Ovary (tissue), 9 donors: Measurements from ENCODE around the gene LCA5L. TPM values are rescaled to one million over a fixed set of nuclear protein-coding genes. Genes with fewer than 3 reads are reported as not detected.

Source experiments
- DNase-seq, 5 donors: peaks; one replicate each; pipeline ENCODE4 v3.0.0-alpha.2; 2019 to 2020
- H3K27ac ChIP-seq, 2 donors: fragments of 200-600 bp; one replicate each; pipeline versions ENCODE4 v1.5.1 to v1.8.0; 2019 to 2022
- H3K27me3 ChIP-seq: fragments of 200-600 bp; one replicate; pipeline ENCODE4 v1.8.0; 2022
- H3K36me3 ChIP-seq: fragments of 200-600 bp; sonication (generic); one replicate; pipeline ENCODE4 v1.5.1; 2019
- H3K4me1 ChIP-seq: one replicate; pipeline ENCODE4 v1.8.1; 2013; ENCODE audit warnings: mild to moderate bottlenecking, moderate library complexity; ENCODE audit not compliant: insufficient read depth
- H3K4me3 ChIP-seq: fragments of 200-600 bp; sonication (generic); one replicate; pipeline ENCODE4 v1.5.1; 2017
- H3K9me3 ChIP-seq, 2 donors: fragments of 200-600 bp in 1 of 2; sonication (generic) in 1 of 2; one replicate each; pipeline versions ENCODE4 v1.5.1 to v1.8.1; 2013 to 2019; ENCODE audit warnings: mild to moderate bottlenecking in 1 of 2, moderate library complexity in 1 of 2
- EP300 ChIP-seq: sonication (generic); formaldehyde crosslinking; IDR thresholded peaks from one replicate; pipeline ENCODE4 v1.6.1; 2017; ENCODE audit warnings: antibody characterized with exemption
- POLR2A ChIP-seq: fragments of 450-650 bp; IDR thresholded peaks from one replicate; pipeline ENCODE4 v1.6.1; 2017; ENCODE audit warnings: antibody characterized with exemption, mild to moderate bottlenecking, moderate library complexity
- WGBS, 3 donors: extraction: QIAGEN DNeasy Blood & Tissue Kit in 1 of 3; methylation state at CpG; one replicate each; pipeline versions ENCODE4 v1.1.5 to v1.1.7; 2013 to 2017; 5-methylcytosine and 5-hydroxymethylcytosine counted together
- intact Hi-C, 4 donors: fragments of 100-400 bp; cut with DNase I; formaldehyde crosslinking; loops; one replicate each; pipeline versions ENCODE4 v1.11.0 to v1.15.1; 2022 to 2023
- polyA plus RNA-seq, 2 donors: library from polyadenylated mRNA; stranded (reverse); fragments of 200-250 nt in 1 of 2; fragments of 350-450 nt in 1 of 2; fragmentation: Illumina TruSeq in 1 of 2; extraction: RNeasy Lipid Tissue Mini Kit (QIAGEN cat#74804) in 1 of 2; gene quantifications; one replicate each; pipeline ENCODE4 v1.2.3, GENCODE V29; 2013 to 2014
- total RNA-seq, 7 donors: library from RNA; depleted of rRNA in 2 of 7; stranded (reverse); fragments of >200 nt in 2 of 7; fragmentation: NEBNext Ultra II Directional in 3 of 7; extraction: Animal tissue kit (Norgen Biotek cat#: 25700) in 3 of 7; gene quantifications; one replicate each; pipeline versions ENCODE4 v1.1.0 to v1.2.4, GENCODE V29; 2016 to 2023
- TF ChIP-seq, protein P1 (sequence below), 3 donors: fragments of 450-650 bp in 2 of 3; fragments of 200-600 bp in 1 of 3; IDR thresholded peaks; one replicate each; pipeline versions ENCODE4 v1.5.1 to v1.8.0; 2016 to 2022; ENCODE audit warnings: antibody characterized with exemption in 3 of 3, mild to moderate bottlenecking in 1 of 3
- donor health status: DM: no; HTN: no; CAD: no; lungs with moderate emphysema.
- donor health status: DM: no; HTN: no; CAD: no.
- donor health status: Bipolar disorder and iron deficiency.
- donor health status: DM: yes; HTN: yes; CAD: no.
- donor health status: DM: no; HTN: no; CAD: no.
- donor health status: DM: yes; HTN: yes; CAD: no.

The LCA5L gene
- total and polyA plus RNA-seq, 9 donors = 0.76 to 11.8 (median 1.2) TPM

DNA sequence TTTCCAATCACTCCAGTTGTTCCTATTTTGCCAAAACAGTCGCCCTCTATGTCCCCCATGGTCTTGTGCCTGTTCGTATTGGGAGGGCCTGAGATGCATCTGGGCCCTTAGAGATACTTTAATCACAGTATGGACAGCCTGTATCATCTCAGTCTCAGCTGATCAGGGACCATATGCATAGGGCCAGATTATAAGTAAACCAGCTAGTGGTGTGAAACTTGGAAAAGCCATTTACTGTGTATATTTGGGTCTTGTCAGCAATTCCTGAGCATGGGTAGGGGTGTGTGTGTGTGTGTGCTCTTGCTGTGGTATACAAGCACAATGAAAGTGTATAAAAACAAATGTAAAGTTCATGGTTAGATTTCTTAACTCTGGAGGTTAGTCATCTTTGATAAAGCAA, 29.0 kb upstream of the LCA5L start:
- 88 to 97% (median 92%) methylated on average over 2 of the region's 2 CpGs for WGBS, 3 donors
- Histone ChIP-seq H3K4me1 (no peaks in the 10 kb centered on the region), H3K36me3 (no peaks in the 10 kb centered on the region), H3K27me3 (no peaks in the 10 kb centered on the region), H3K4me3 (no peak overlapping the region), H3K27ac (no peak overlapping the region), H3K9me3 (no peaks in the 10 kb centered on the region)
- TF ChIP-seq, protein P1, sequence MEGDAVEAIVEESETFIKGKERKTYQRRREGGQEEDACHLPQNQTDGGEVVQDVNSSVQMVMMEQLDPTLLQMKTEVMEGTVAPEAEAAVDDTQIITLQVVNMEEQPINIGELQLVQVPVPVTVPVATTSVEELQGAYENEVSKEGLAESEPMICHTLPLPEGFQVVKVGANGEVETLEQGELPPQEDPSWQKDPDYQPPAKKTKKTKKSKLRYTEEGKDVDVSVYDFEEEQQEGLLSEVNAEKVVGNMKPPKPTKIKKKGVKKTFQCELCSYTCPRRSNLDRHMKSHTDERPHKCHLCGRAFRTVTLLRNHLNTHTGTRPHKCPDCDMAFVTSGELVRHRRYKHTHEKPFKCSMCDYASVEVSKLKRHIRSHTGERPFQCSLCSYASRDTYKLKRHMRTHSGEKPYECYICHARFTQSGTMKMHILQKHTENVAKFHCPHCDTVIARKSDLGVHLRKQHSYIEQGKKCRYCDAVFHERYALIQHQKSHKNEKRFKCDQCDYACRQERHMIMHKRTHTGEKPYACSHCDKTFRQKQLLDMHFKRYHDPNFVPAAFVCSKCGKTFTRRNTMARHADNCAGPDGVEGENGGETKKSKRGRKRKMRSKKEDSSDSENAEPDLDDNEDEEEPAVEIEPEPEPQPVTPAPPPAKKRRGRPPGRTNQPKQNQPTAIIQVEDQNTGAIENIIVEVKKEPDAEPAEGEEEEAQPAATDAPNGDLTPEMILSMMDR (IDR thresholded peaks at IDR 0.05) = no peak
- no peak for TF ChIP-seq POLR2A
- DNase-seq = no peak
- intact Hi-C loops = no loop called here

DNA sequence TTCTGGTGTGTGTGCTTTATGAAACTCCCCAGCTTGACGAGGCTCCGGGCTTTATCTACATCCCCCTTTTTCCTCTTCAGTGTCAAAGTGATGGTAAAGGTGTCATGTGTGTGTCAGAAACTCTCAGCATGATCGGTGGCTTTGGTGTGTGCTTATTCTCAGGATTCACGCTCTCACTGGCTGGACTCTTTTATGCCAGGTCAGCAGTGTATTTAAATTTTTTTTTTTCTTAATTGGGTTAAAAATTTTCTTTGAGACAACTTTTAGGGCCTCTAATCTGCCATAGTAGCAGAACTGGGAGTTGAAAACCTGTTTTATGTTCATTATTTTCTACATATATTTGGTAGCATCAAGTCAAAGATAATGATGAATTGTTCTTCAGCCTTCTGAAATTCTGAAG, 27.2 kb upstream of the LCA5L start:
- no peak for TF ChIP-seq POLR2A
- TF ChIP-seq, protein P1 (IDR thresholded peaks at IDR 0.05) = no peak
- DNase-seq = no peak
- H3K9me3 ChIP-seq = no peaks in the 10 kb centered on the region
- no peak overlapping the region for H3K4me3 ChIP-seq
- intact Hi-C loops = no loop called here
- 86 to 90% (median 87%) methylated on average over 4 of the region's 4 CpGs for WGBS, 3 donors
- H3K4me1 ChIP-seq = no peaks in the 10 kb centered on the region
- H3K27me3 ChIP-seq = no peaks in the 10 kb centered on the region
- no peaks in the 10 kb centered on the region for H3K36me3 ChIP-seq
- H3K27ac ChIP-seq = no peak overlapping the region

DNA sequence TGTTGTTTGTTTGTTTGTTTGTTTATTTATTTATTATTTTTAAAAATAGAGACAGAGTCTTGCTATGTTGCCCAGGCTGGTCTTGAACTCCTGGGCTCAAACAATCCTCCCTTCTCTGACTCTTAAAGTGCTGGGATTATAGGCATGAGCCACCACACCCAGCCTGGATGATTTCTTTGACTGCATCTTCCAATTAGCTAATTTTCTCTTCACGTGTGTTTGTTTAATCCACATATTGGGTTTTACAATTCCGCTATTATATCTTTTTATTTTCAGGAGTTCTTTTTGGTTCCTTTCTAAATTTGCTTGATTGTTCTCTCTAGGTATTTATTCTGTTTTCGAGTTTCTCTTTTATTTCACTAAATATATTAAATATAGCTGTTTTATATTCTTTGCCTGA, 26.0 kb upstream of the LCA5L start:
- Histone ChIP-seq H3K27me3 (no peaks in the 10 kb centered on the region), H3K36me3 (no peaks in the 10 kb centered on the region), H3K27ac (no peak overlapping the region), H3K4me1 (no peaks in the 10 kb centered on the region), H3K4me3 (no peak overlapping the region), H3K9me3 (no peaks in the 10 kb centered on the region)
- intact Hi-C loops = no loop called here
- TF ChIP-seq EP300 (no peak), POLR2A (no peak)
- TF ChIP-seq, protein P1 (IDR thresholded peaks at IDR 0.05) = no peak
- no peak for DNase-seq
- 93 to 96% (median 93%) methylated on average over 3 of the region's 3 CpGs for WGBS, 3 donors

DNA sequence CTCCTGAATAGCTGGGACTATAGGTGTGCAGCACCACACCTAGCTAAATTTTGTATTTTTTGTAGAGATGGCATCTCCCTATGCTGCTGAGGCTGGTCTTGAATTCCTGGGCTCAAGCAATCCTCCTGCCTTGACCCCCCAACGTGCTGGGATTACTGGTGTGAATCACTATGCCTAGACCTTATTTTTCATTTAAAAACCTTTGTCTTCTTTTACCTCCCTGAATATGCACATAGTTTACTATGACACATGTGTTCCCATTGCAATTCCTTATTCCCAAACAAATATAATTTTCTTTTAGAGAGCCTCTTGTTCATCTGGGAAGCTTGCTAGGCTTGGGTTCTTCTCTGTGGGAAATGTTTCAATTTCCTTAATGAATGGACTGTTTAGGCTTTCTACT, 23.0 kb upstream of the LCA5L start:
- no peak for DNase-seq
- TF ChIP-seq POLR2A = no peak
- TF ChIP-seq EP300 = no peak
- TF ChIP-seq, protein P1 (IDR thresholded peaks at IDR 0.05) = no peak
- Histone ChIP-seq H3K4me3 (no peak overlapping the region), H3K4me1 (no peaks in the 10 kb centered on the region), H3K9me3 (no peaks in the 10 kb centered on the region), H3K36me3 (no peaks in the 10 kb centered on the region), H3K27ac (no peak overlapping the region), H3K27me3 (no peaks in the 10 kb centered on the region)
- intact Hi-C loops = no loop called here
- WGBS, 3 donors = 89 to 95% (median 92%) methylated on average over 1 of the region's 1 CpG

DNA sequence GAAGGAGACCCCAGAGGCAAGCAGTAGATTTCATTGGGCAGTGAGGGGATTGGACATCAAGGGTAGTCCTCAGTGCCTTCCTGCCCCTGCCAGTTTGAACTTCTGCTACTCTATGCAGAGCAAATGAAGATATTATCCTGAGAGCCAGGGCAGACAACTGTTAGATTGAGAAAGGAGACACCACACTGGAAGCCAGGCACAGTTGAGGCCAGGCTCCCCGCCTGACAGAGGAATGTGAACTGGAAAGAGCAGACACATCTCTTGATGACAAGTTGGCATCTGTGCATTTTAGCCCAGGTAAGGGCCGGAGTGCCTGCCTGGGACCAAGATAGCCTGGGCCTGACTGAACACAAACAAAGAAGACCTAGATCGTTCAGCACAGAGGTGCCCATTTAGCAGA, 22.2 kb upstream of the LCA5L start:
- TF ChIP-seq EP300 (no peak), POLR2A (no peak)
- TF ChIP-seq, protein P1 (IDR thresholded peaks at IDR 0.05) = no peak
- H3K9me3 ChIP-seq = no peaks in the 10 kb centered on the region
- no peaks in the 10 kb centered on the region for H3K36me3 ChIP-seq
- H3K27ac ChIP-seq = no peak overlapping the region
- H3K4me3 ChIP-seq = no peak overlapping the region
- DNase-seq = no peak
- 86 to 90% (median 90%) methylated on average over 3 of the region's 3 CpGs for WGBS, 3 donors
- H3K27me3 ChIP-seq = no peaks in the 10 kb centered on the region
- intact Hi-C loops = no loop called here
- no peaks in the 10 kb centered on the region for H3K4me1 ChIP-seq
